8988T (cell line): ENCODE data around the gene RAB36.

Experiments used
- DNase-seq: peaks from one replicate; pipeline ENCODE4 v3.0.0; 2011

The RAB36 gene

DNA sequence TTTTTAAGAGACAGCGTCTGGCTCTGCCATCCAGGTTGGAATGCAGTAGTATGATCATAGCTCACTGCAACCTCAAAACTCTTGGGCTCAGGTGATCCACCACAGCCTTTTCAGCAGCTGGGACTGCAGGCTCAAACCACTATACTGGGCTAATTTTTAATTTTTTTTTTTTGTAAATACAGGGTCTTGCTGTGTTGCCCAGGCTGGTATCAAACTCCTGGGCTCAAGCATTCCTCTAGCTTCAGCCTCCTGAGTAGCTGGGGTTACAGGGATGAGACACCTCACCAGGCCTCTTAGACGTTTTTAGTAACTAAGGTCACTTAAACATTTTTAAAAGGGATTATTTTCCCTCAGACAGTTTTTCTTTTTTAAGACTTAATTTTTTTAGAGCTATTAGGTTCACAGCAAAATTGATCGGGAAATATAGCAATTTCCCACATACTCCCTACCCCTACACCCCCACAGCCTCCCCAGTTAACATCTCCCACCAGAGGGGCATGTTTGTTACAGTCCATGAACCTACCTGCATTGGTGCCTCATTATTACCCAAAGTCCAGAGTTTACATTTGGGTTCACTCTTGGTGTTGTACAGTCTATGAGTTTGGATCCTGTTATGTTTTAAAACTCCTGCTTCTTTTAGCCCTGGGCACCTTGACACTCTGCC lies 39.0 kb downstream of the RAB36 start:
- no peak for DNase-seq

DNA sequence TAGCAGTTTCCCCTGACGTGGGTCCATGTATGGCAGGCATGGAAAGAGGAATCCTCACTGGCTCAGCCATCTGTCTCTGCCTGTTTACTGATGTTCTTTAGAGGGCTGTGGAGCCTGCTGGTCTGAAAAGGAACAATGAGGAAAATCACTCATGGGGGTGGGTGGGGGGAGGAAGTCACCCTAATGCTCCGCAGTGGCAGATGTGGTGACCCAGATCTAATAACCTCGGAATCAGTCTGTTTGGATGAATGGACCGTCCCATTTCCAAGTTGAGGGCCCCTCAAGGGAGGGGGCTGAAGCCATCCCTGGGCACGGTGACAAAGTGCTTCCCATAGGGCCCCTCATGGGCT lies 39.5 kb downstream of the RAB36 start:
- DNase-seq: no peak

DNA sequence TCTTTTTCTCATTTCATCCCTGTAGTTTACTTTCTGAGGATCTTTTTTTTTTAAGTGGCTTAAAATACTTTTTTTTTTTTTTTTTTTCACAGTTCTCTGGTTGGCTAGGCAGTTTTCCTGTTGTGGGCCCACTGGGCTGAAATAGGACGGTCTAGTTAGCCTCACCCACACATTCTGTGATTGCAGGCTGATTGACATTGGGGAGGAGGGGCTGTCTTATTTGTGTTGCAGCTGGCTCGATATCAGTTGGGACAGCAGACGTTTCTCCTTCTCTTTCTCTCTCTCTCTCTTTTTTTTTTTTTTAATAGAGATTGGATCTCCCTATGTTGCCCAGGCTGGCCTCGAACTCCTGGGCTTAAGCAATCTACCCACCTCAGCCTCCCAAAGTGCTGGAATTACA lies 41.9 kb downstream of the RAB36 start:
- DNase-seq: no peak

DNA sequence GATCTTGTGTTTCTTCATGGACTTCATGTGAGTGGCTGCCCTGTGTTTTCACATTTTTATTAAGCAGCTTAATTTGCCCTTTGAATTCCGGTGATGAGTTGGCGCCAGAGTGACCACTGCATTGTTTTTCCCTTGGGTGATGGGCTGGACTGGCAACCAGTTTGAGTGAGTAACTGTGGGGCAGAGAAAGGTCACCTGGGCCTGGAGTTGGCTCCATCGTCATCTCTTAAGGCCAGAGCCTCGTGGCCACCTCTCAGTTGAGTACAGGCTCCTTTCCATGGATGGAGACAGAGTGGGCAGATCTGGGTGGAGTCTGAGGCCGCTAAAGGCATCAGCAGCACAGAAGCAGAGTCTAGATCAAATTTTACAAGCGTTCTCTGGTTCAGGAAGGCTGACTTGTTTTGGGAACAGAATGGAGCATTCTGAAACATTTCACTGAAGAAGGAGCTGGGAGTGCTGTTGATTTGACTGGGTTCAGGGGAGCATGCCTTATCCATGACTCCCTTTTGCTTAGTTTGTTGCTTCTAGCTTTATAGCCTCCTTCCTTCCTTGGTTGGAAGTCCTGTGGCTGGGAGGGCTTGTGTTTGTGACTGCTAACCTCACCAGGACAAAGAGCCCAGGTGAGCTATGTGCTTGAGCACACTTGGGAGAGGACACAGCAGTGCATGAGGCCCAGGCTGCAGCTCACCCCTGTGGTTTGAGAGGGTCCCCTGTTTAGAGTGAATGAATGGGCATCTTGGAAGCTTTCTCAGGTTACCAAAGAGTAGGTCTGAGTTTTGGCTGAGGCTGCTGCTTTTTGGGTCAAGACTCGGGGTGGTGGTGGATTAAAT lies 42.8 kb downstream of the RAB36 start:
- DNase-seq: no peak

DNA sequence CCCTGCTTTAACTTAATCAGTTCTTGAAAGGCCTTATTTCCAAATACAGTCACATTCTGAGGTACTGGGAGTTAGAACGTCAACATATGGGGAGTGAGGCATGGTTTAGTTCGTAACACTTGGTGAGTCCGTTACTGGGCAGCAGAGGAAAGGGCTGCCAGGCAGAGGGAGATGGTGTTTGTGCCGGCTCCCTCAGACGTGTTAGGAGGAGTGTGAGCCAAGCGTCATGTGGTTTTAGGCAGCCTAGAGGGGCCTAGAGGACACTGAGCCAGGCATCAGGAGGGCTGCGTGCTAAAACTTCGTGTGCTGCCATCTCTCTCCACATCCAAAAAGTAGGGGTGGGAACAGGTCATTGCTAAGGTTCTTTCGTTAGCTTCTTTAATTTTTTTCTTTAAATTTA lies 45.2 kb downstream of the RAB36 start:
- DNase-seq: no peak

DNA sequence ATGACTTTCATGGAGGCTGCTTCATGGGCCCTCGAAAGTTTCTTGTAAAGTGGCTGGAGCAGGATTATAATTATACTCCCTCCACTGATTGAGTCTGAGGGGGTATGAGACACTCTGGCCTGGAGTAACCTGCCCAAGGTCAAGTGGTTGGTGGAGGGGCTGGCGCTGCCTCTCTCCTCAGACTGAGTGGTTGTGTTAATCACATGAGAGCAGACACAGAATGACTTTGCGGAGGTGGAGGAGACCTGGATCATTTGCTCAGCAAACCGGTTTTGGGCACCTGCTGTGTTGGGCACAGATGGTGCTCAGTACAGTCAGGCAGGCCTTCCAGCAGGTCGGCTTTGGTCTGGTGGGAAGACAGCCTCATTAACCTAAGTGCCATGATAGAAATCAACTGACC lies 46.9 kb downstream of the RAB36 start:
- DNase-seq: no peak

DNA sequence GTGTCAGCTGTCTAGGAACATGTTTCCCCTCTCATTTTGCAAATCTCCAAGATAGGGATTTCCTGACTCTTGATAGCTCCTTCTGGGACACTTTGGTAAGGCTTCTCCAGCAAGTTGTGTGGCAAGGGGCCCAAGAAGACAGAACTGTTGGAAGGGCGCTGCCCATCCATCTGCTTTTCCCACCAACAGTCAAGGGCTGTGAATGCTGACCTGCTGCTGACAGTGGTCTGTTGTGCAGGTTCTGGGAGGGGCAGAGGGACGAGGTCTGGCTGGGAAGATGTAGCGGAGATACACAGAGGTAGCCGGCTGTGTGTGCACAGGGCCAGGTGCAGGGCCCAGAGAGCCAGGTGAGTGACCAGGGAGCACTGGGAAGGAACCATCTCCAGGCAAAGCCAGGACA lies 47.3 kb downstream of the RAB36 start:
- no peak for DNase-seq

DNA sequence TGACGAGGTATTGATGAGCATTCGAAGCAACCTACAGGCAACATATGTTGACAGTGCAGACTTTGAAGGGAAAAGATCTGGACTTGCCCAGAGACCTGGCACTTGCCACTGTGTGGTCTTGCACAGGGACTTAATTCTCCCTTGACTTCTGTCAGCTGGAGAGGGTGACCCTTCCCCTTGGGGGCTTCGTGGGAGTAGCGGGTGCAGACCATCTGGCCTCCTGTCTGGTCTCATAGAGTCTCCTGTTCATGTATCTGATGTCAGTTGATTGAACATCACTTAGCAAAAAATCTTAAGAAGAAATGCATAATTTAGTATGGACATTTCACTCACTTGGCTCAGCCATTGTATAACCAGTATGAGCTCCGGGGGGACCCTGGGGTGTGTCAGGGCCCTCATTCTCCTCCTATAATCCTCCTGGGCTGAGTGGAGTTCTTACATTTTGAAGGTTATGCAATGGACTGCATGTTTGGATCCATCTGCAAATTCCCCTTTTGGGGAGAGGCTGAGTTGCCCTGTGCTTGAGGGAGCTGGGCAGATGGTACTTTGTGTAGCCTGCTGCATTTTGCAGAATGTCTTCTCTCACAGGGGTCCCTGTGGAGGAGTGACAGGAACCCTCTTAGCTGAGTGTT lies 48.0 kb downstream of the RAB36 start:
- no peak for DNase-seq

DNA sequence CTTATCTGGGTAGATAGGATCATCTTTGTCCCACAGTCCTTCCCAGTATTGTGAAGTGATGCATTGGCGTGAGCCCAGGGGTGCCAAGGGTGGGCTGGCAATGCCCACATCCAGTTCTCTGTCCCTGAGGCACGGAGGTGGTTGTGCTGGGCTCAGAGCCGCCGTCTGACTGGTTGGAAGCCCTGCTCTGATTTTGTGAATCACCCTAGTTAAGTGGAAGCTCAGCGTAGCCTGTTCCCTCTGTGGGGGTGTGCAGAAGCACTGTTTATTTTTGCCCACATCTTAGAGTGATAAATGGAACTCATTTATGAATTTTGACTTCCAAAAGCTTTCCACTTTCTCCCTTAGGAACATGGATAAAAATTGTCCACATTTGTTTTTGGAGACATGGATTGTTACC lies 48.6 kb downstream of the RAB36 start:
- DNase-seq: no peak

DNA sequence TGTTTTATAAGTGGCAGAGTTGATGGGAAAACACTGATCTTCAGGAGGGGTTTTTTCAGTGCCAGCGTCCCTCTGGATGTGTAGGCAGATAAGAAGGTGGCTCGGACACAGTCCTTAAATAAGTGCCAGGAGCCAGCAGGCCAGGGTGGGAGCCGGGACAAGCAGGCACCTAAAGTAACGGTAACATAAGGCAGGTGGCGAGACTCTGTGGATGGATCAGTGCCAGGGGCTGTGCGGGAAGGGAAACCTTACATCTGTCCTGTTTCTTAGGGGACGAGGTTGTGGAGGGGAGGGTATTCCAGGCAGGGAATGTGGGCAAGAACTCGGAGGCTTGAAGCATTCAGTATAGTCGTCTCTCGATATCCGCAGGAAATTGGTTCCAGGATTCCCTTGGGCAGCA lies 50.9 kb downstream of the RAB36 start:
- no peak for DNase-seq

DNA sequence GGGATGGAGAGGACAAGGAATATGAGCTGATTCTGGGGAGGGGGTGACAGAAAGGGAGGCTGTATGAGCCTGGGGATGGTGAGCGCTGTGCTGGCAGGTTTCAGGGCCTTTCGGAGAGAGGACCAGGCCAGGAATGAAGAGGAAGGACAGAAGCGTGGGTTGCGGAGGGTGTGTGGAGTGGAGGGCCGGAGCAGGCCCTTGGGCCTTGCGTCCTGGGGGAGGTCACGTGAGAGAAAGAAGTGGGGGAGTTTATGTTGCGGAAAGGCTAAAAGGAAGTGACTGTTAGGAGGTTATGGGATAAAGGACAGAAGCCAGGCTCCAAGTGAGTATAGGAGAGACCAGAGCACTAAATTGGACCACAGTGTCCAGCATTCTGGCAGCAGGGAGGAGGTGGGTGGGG lies 52.6 kb downstream of the RAB36 start:
- DNase-seq: no peak

DNA sequence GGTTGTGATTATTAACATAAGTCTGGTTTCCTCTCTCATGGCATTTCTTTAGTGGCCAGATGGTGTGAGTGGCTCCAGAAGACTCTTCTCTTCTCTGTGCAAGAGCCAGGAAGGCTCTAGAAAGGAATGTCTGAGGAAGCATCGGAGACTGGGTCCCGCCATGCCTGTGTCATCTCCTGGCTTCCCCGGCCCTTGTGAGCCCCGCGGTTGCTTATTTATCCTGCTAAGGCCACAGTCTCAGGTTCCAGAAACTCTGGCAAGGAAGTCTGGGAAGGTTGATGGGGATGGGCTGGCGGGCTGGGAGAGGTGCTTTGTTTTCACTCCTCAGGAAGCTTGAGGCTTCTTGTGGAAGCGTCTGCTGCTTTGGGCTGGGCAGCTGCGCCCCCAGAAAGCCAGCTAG lies 53.9 kb downstream of the RAB36 start:
- DNase-seq: no peak

DNA sequence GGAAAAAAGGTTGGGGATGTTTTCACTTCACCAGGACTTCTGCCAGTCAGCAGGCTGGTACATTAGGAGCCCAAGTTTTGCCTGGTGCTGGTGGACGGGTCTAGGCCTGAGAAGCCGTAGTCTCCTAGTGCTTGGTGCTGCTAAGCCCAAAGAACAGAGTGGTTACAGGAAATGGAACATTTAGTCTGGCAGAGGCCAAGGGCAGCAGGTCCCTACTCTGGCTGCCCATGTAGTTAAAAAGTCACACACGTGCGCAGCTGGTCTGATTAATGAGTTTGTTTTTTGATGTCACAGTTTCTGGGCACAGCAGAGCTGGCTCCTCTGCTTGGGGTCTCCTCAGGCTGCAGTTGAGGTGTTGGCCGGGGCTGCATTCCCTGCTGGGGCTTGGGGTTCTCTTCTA lies 55.6 kb downstream of the RAB36 start:
- DNase-seq: no peak

DNA sequence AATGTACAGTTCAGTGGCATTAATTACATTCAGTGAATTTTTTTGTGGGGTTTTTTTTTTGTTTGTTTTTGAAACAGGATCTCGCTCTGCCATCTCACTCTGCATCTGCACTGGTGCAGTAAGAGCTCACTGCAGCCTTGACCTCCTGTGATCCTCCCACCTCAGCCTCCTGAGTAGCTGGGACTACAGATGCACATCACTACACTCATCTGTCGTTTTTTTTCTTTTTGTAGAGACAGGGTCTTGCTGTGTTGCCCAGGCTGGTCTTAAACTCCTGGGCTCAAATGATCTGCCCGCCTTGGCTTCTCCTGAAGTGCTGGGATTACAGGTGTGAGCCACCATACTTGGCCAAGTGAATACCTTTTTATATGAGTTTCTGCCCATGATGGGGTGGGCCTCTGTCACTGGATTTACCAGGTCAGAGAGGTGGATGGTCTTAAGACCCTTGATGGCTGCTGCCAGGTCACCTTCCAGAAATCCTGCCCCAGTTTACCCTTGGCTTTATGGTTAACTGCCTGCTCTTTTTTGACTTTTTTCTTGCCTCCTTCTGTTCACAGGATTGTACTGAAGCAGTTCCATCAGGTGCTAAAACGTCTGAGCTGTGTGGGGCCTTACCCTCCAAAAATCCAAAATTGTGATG lies 57.7 kb downstream of the RAB36 start:
- no peak for DNase-seq

DNA sequence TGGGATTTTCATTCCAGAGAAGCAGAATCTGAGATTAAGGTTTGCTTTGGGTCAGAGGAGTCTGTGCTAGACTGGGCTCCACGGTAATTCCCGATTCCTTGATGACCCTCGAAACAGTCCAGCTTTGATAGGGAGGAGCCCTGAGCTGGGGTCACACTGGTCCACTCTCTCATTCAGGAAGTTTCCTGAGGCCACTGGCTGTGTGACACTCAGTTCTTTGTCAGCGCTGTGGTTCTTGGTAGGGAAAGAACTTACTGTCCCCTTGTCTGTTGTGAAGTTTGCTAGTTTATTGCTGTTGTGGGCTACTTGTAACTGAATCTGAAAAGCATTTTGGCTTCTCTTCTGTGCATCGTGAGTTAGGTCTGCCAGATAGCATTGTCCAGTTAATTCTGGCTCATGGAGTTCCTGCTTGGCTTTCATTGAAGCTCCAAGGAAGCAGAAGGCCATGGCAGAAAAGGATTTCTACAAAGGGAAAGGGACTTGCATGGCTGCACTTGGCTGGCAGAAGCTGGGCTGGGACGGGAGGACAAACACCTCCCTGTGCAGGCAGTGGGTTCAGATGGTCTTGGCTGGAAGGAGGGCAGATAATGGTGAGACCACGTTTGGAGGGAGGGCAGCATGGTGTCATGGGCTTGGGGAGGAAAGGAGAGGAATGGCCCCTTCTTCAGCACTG lies 58.3 kb downstream of the RAB36 start:
- DNase-seq: no peak

DNA sequence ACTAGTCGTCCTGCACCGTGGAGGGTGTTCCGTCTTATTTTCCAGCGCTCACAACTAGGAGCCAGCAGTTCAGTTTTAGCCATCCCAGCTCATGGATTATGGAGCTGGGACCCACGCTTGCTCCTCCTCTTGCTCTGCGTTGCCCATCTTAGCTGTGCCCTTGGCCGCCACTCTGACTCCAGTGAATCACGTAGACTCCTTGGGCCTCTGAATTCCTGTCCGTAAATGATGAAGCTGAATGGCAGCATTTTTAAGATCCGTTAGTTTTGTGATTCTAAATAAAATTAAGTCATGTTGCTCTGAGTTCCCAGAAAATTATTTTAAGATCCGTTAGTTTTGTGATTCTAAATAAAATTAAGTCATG lies 58.8 kb downstream of the RAB36 start:
- no peak for DNase-seq

DNA sequence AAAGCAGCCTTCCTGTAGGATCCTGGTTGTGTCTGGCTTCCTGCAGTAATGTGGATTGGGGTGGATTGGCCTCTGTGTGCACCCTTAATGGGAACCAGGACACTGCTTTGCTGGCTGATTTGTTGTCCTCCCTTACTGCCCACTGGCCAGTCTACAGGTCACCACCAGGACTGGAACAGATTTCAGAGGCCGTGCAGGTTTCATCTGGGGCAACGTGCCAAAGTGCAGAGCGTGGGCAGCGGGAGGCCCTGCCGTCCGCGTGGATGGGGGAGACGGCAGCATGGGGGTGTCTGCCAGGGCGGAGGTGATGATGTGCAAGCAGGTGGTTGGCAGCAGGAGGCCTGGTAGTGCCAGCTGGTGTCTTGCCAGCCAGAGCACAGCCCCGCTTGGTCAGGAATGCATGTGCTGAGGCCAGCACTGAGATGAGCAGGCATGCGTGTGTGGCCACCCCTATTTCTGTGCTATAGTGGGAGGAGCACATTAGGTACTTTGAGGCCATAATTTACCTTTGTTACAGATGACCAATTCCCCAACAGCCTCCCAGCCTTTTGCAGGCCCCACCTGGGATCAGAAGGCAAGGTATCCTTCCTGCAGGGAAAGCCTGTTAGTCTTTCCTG lies 59.4 kb downstream of the RAB36 start:
- DNase-seq: no peak

DNA sequence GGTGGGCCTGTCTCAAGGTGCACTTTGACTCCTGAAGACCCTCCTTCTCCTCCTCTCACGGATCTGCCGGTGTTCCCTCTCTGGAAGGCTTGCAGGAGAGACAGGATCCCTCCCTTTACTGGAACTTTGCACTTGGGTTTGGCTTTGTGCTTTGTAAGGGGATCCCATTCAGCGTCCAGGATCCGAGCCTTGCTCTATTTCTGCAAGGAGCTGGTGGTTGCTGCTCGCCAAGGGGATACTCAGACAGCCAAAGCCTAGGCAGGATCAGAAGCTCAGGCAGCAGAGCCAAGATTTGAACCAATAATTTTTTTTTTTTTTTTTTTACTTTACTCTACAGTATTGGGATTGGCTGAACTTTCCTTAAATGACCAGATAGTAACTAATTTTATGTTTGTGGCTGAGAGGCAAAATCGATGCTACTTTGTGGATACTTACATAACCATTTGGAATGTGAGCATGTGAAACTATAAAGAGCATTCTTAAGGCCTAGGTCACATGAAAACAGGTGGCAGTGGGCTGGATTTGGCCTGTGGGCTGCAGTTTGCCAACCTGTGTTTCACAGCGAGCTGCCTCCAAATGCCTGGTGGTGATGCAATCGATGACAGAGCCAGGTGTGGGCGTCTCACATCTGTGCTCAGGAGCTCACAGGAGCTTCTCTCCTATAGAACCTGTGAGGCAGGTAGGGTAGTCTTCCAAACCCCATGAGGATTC lies 60.2 kb downstream of the RAB36 start:
- DNase-seq: no peak

DNA sequence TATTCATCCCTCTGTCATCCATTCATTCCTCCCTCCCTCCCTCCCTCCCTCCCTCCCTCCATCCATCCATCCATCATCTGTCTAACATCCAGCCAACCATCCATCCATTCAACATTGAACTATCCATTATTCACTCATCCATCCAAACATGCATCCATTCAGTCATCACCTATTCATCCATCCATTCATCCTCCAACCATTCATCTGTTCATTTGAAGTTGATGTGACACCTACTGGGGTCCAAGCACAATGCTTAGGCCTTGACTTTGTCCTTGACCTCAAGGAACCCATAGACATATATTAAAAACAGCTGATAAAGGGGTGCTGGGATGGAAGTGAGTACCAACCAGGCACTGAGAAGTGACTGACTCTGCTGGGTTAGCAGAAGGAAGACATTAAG lies 61.6 kb downstream of the RAB36 start:
- DNase-seq: no peak

DNA sequence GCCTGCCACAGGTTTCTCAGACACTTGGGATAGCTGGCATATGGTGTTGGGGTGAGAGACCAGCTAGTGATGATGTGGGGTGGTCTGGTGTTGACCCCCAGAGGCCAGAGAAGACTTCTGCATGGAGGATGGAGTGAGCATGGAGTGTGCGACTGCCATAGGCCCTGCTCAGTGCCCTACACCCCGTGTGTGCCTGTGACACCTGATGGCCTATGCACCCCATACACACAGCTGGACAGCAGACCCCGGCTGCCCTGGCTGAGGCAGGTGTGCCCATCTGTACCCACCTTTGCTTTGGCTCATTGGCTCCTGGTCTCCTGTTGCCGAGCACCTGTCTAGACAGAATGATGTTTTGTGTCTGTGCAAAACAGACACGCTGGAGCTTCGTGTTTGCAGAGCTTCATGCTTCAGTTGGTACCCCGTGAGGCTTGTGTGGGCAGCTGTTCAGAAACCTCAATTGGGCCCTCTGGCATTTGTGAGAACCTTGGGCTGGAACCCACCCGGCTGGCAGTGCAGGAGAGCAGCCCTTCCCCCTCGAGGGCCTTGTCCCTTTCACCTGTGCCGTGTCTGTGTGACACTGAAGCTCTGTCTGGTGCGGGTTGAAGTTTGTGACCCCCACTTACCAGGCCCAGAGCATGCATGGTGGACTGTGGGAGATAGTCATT lies 62.6 kb downstream of the RAB36 start:
- DNase-seq: no peak

DNA sequence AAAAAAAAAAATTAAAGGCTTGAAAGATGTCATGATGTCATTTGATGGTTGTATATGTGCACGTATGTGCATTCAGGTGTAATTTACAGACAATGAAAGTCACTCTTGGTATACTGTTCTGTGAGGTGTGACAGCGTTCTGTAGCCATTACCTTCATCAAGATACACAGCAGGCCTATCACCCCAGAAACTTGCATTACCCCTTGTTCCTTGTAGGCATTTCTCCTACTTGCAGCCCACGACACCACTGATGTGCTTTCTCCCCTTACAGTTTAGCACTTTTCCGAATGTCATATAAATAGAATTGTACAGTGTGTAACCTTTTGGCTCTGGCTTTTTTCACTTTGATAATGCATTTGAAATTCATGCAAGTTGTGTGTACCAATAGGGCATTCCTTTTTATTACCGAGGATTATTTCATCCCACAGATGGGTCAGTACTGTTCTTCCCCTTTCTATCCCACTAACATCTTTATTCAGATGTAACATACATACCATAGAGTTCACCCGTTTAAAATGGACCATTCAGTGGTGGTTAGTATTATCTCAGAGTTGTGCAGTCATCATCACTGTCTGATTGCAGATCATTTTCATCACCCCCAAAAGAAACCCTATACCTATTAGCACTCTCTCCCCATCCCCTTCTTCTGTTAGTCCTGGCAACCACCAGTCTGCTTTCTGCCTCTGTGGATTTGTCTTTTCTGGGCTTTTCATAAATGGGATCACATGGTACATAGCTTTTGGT lies 65.3 kb downstream of the RAB36 start:
- DNase-seq: no peak
